Heart right ventricle (tissue), 16 donors: Measurements from ENCODE around the gene DGKE. TPM values are rescaled to one million over a fixed set of nuclear protein-coding genes. Genes with fewer than 3 reads are reported as not detected.

Experiments used
- ATAC-seq, 8 donors: fragments of 200-7000 bp; cut with Tn5 transposase; one replicate each; pipeline ENCODE4 v1.9.1; 2020; ENCODE audit warnings: mild to moderate bottlenecking in 8 of 8, moderate library complexity in 8 of 8, moderate number of reproducible peaks in 1 of 8
- DNase-seq, 2 donors: peaks; one replicate each; pipeline ENCODE4 v3.0.0-alpha.2; 2020
- H3K27ac ChIP-seq, 10 donors: fragments of 200-600 bp; sonication (generic) in 2 of 10; one replicate each; pipeline versions ENCODE4 v1.5.0 to v1.8.0; 2020 to 2022; ENCODE audit warnings: mild to moderate bottlenecking in 3 of 10
- H3K27me3 ChIP-seq, 7 donors: fragments of 200-600 bp; one replicate each; pipeline ENCODE4 v1.8.0; 2021 to 2022; ENCODE audit warnings: mild to moderate bottlenecking in 2 of 7
- H3K36me3 ChIP-seq, 9 donors: fragments of 200-600 bp; sonication (generic) in 1 of 9; one replicate each; pipeline versions ENCODE4 v1.5.0 to v1.8.0; 2020 to 2022; ENCODE audit warnings: mild to moderate bottlenecking in 2 of 9
- H3K4me1 ChIP-seq, 9 donors: fragments of 200-600 bp; sonication (generic) in 1 of 9; one replicate each; pipeline versions ENCODE4 v1.5.0 to v1.8.0; 2020 to 2022; ENCODE audit warnings: mild to moderate bottlenecking in 4 of 9
- H3K4me3 ChIP-seq, 10 donors: fragments of 200-600 bp; sonication (generic) in 2 of 10; one replicate each; pipeline versions ENCODE4 v1.5.0 to v1.8.0; 2020 to 2022; ENCODE audit warnings: mild to moderate bottlenecking in 7 of 10, moderate library complexity in 2 of 10
- H3K9me3 ChIP-seq, 11 donors: fragments of 200-600 bp in 10 of 11; sonication (generic) in 2 of 11; one replicate each; pipeline versions ENCODE4 v1.5.0 to v1.8.0; 2013 to 2022; ENCODE audit warnings: mild to moderate bottlenecking in 2 of 11, control low read depth in 1 of 11, moderate library complexity in 1 of 11
- CTCF ChIP-seq, 9 donors: fragments of 200-600 bp; sonication (generic) in 2 of 9; IDR thresholded peaks; one replicate each; pipeline versions ENCODE4 v1.5.0 to v1.8.0; 2021 to 2022; ENCODE audit warnings: antibody characterized with exemption in 9 of 9, mild to moderate bottlenecking in 5 of 9, moderate library complexity in 1 of 9
- WGBS, 2 donors: extraction: QIAGEN DNeasy Blood & Tissue Kit; methylation state at CpG; one replicate each; pipeline ENCODE4 v1.1.7; 2013; ENCODE audit warnings: inconsistent platforms in 1 of 2; 5-methylcytosine and 5-hydroxymethylcytosine counted together
- intact Hi-C, 10 donors: fragments of 100-400 bp; cut with DNase I; formaldehyde crosslinking; loops; one replicate each; pipeline versions ENCODE4 v1.11.1 to v1.14.2; 2022
- polyA plus RNA-seq, 2 donors: library from polyadenylated mRNA; stranded (reverse); fragments of 200-250 nt; gene quantifications; one replicate each; pipeline ENCODE4 v1.2.3, GENCODE V29; 2013
- total RNA-seq, 10 donors: library from RNA; stranded (reverse); fragmentation: NEBNext Ultra II Directional in 3 of 10; extraction: Animal tissue kit (Norgen Biotek cat#: 25700) in 3 of 10; gene quantifications; one replicate each; pipeline versions ENCODE4 v1.2.1 to v1.2.4, GENCODE V29; 2021 to 2023
- donor health status: Arrhythmogenic right ventricular cardiomyopathy.
- donor health status: ischemic (EF 13 %, LVEDD 7.1; RV severe dilation, severe dysfunction).
- donor health status: healthy with polysubstance abuse.
- donor health status: DM: no; HTN: yes; CAD: no.
- donor health status: DM: no; HTN: no; CAD: no.
- donor health status: ischemic (EF 25% LVEDD 6.9; RV normal size, moderate dysfunction).
- donor health status: ischemic (EF 25% LVEDD 5.7; RV mildly dilated, moderate dysfunction).
- donor health status: healthy.
- donor health status: DM: yes; HTN: yes; CAD: no.
- donor health status: Ischemic cardiomyopathy.
- donor health status: ischemic (EF 35%, LVEDD 5.7; RV mildly dilated, moderate dysfunction).
- donor health status: nonischemic (EF 11% LVEDD 7.7; RV severe dilation, severe dysfunction).
- donor health status: DM: yes; HTN: yes; CAD: no.
- donor health status: PGD.
- donor health status: ischemic (EF 29% LVEDD 5.4; RV normal size, mild dysfunction).
- donor health status: nonischemic (EF 23%, LVEDD 6.1; RV moderate dilation, normal function).

DGKE gene
- total and polyA plus RNA-seq, 12 donors: 0.71 to 5.3 (median 2.7) TPM

- H3K36me3 ChIP-seq: no peaks in the 10 kb centered on the region
- no peaks in the 10 kb centered on the region for H3K9me3 ChIP-seq
- H3K27ac ChIP-seq: no peak overlapping the region
- TF ChIP-seq CTCF (IDR thresholded peaks at IDR 0.05): no peak
- WGBS, 2 donors: 98 to 100% methylated on average over 1 of the region's 1 CpG
- no peak for DNase-seq
- no peaks in the 10 kb centered on the region for H3K27me3 ChIP-seq
- H3K4me1 ChIP-seq: peaks cover 0 to 12% (median 0%) of the 10 kb centered on the region in 9 donors
- intact Hi-C loops: no loop called here
- ATAC-seq: no peak
- H3K4me3 ChIP-seq: no peak overlapping the region
Measured at GRCh38 chr17:56792267-56792666, 41.7 kb upstream of the DGKE start.

GRCh38 chr17:56793531-56793930 lies 40.4 kb upstream of the DGKE start:
- no peaks in the 10 kb centered on the region for H3K27me3 ChIP-seq
- peaks cover 0 to 7% (median 0%) of the 10 kb centered on the region in 9 donors for H3K4me1 ChIP-seq
- no peaks in the 10 kb centered on the region for H3K9me3 ChIP-seq
- TF ChIP-seq CTCF (IDR thresholded peaks at IDR 0.05): no peak
- intact Hi-C loops: no loop called here
- DNase-seq: no peak
- no peak for ATAC-seq
- no peak overlapping the region for H3K4me3 ChIP-seq
- no peak overlapping the region for H3K27ac ChIP-seq
- no peaks in the 10 kb centered on the region for H3K36me3 ChIP-seq

- H3K4me1 ChIP-seq: peaks cover 0 to 7% (median 0%) of the 10 kb centered on the region in 9 donors
- WGBS, 2 donors: 51 to 73% methylated on average over 3 of the region's 3 CpGs
- no peaks in the 10 kb centered on the region for H3K27me3 ChIP-seq
- no peaks in the 10 kb centered on the region for H3K9me3 ChIP-seq
- intact Hi-C loops: no loop called here
- ATAC-seq (no peak), DNase-seq (no peak)
- no peak for TF ChIP-seq CTCF (IDR thresholded peaks at IDR 0.05)
- H3K4me3 ChIP-seq: no peak overlapping the region
- no peak overlapping the region for H3K27ac ChIP-seq
- H3K36me3 ChIP-seq: no peaks in the 10 kb centered on the region
Measured at GRCh38 chr17:56793957-56794356, 40.0 kb upstream of the DGKE start.

- peaks cover 0 to 7% (median 0%) of the 10 kb centered on the region in 9 donors for H3K4me1 ChIP-seq
- no peaks in the 10 kb centered on the region for H3K9me3 ChIP-seq
- no peak overlapping the region for H3K27ac ChIP-seq
- no peak overlapping the region for H3K4me3 ChIP-seq
- no peak for DNase-seq
- no peaks in the 10 kb centered on the region for H3K36me3 ChIP-seq
- H3K27me3 ChIP-seq: no peaks in the 10 kb centered on the region
- intact Hi-C loops: no loop called here
- 75 to 82% methylated on average over 5 of the region's 5 CpGs for WGBS, 2 donors
- no peak for TF ChIP-seq CTCF (IDR thresholded peaks at IDR 0.05)
- no peak for ATAC-seq
Measured at GRCh38 chr17:56795221-56795865, 38.6 kb upstream of the DGKE start.
